Medulla oblongata (tissue), 1 donor: ENCODE results near the gene HIRIP3.
"Not testable (repeated sequence)": the region's sequence is repeated elsewhere in the genome, so short reads cannot be mapped to it uniquely, and the experiment has no call there.

ENCODE experiments used
- DNase-seq: peaks from one replicate; pipeline ENCODE4 v3.0.0-alpha.2; 2015; ENCODE audit errors: extremely low spot score

Gene HIRIP3

GRCh38 chr16:29995324-29995910 is at the start of gene HIRIP3:
Gene HIRIP3, minus strand, starts transcription at chr16:29995617. Its CDS starts 12 bp downstream, at chr16:29995605.
- peak; percentile 87 for DNase-seq

- DNase-seq, result peak; percentile 33
Measured at GRCh38 chr16:30041841-30042240, 46.4 kb upstream of the HIRIP3 start.

- not testable (repeated sequence) for DNase-seq
Measured at GRCh38 chr16:30040690-30041089, 45.3 kb upstream of the HIRIP3 start.

GRCh38 chr16:30040221-30040620 is 44.8 kb upstream of the HIRIP3 start:
- DNase-seq, result no peak

- DNase-seq, result no peak
Measured at GRCh38 chr16:30033270-30033669, 37.9 kb upstream of the HIRIP3 start.

- DNase-seq, result peak; percentile 74
Measured at GRCh38 chr16:30032083-30032819, 36.8 kb upstream of the HIRIP3 start.

- DNase-seq, result no peak
Measured at GRCh38 chr16:30031477-30031918, 36.1 kb upstream of the HIRIP3 start.

- no peak for DNase-seq
Measured at GRCh38 chr16:30030841-30031413, 35.5 kb upstream of the HIRIP3 start, which contains the start of gene TLCD3B. Gene TLCD3B, minus strand, starts transcription at chr16:30031271. Its CDS starts 744 bp downstream, at chr16:30030527.

- DNase-seq, result no peak
Measured at GRCh38 chr16:30030011-30030685, 34.7 kb upstream of the HIRIP3 start.

GRCh38 chr16:30028438-30029076 is 33.1 kb upstream of the HIRIP3 start:
- DNase-seq, result no peak

- DNase-seq, result no peak
Measured at GRCh38 chr16:30027588-30028437, 32.4 kb upstream of the HIRIP3 start.

- DNase-seq, result no peak
Measured at GRCh38 chr16:30026449-30026848, 31.0 kb upstream of the HIRIP3 start.

GRCh38 chr16:30025574-30025973 is 30.2 kb upstream of the HIRIP3 start:
- no peak for DNase-seq

- no peak for DNase-seq
Measured at GRCh38 chr16:30025156-30025555, 29.7 kb upstream of the HIRIP3 start.

- no peak for DNase-seq
Measured at GRCh38 chr16:30024451-30024850, 29.0 kb upstream of the HIRIP3 start.

GRCh38 chr16:30023586-30023985 is 28.2 kb upstream of the HIRIP3 start:
- no peak for DNase-seq

GRCh38 chr16:30022887-30023286 is 27.5 kb upstream of the HIRIP3 start, which contains the start of gene C16orf92:
Gene C16orf92, plus strand, starts transcription at chr16:30023198. Its CDS starts 143 bp downstream, at chr16:30023341.
- no peak for DNase-seq

GRCh38 chr16:30018731-30019158 is 23.3 kb upstream of the HIRIP3 start:
- no peak for DNase-seq

- DNase-seq, result not testable (repeated sequence)
Measured at GRCh38 chr16:30017937-30018336, 22.5 kb upstream of the HIRIP3 start.

- DNase-seq, result no peak
Measured at GRCh38 chr16:30017277-30017656, 21.9 kb upstream of the HIRIP3 start.
